H1 (cell line): Measurements from ENCODE around the gene ARHGAP15. TPM values are rescaled to one million over a fixed set of nuclear protein-coding genes. Genes with fewer than 3 reads are reported as not detected.

Experiments used
- CTCF ChIA-PET: fragments of 300-600 bp; sonication (Branson Sonifier 250); formaldehyde crosslinking; loops from one replicate; lab custom pipeline; 2021; ENCODE audit not compliant: partially characterized antibody; lab: Charles Lee
- POLR2A ChIA-PET: fragments of 300-600 bp; sonication (Branson Sonifier 250); formaldehyde crosslinking; loops from one replicate; lab custom pipeline; 2021; ENCODE audit warnings: inconsistent platforms; ENCODE audit not compliant: partially characterized antibody; lab: Charles Lee
- DNase-seq, 2 experiments: peaks; one replicate each; pipeline versions ENCODE4 v3.0.0 to v3.0.0-alpha.2; 2010 to 2022; ENCODE audit warnings: low spot score in 2 of 2, low read depth in 1 of 2, mixed read lengths in 1 of 2
- FAIRE-seq: peaks from 2 replicates; lab custom pipeline; 2011; peaks lifted over from hg19 to GRCh38; lab: Jason Lieb, UNC
- H2AFZ ChIP-seq: 2 replicates; pipeline ENCODE4 v1.8.1; 2012; ENCODE audit warnings: low read length, inconsistent platforms
- H2AK5ac ChIP-seq: 2 replicates; pipeline ENCODE4 v1.6.1; 2013; ENCODE audit warnings: low read depth, low read length
- H2BK120ac ChIP-seq: replicated peaks from 2 replicates; pipeline ENCODE3; 2013; ENCODE audit warnings: low read depth, low read length, inconsistent platforms
- H2BK12ac ChIP-seq: 2 replicates; pipeline ENCODE4 v1.6.1; 2013; ENCODE audit warnings: low read depth, low read length
- H2BK15ac ChIP-seq: 2 replicates; pipeline ENCODE4 v1.6.1; 2013; ENCODE audit warnings: low read length
- H2BK20ac ChIP-seq: 2 replicates; pipeline ENCODE4 v1.6.1; 2013; ENCODE audit warnings: low read length
- H2BK5ac ChIP-seq: 2 replicates; pipeline ENCODE4 v1.6.1; 2013; ENCODE audit warnings: low read depth, low read length
- H3K14ac ChIP-seq: 2 replicates; pipeline ENCODE4 v1.6.1; 2013; ENCODE audit warnings: inconsistent platforms; ENCODE audit not compliant: insufficient read length
- H3K18ac ChIP-seq: 2 replicates; pipeline ENCODE4 v1.6.1; 2013; ENCODE audit warnings: low read length; ENCODE audit errors: extremely low read depth
- H3K23ac ChIP-seq: 2 replicates; pipeline ENCODE4 v1.6.1; 2013; ENCODE audit warnings: inconsistent platforms; ENCODE audit not compliant: insufficient read length
- H3K23me2 ChIP-seq: 2 replicates; pipeline ENCODE4 v1.6.1; 2013; ENCODE audit warnings: low read depth, low read length
- H3K27ac ChIP-seq: 2 replicates; pipeline ENCODE4 v1.6.1; 2011; ENCODE audit warnings: low read depth, low read length, inconsistent platforms
- H3K27me3 ChIP-seq, 4 experiments: replicated peaks in 1 of 4; 1 replicate in 1 of 4; 2 replicates in 3 of 4; pipeline versions ENCODE4 v1.6.1 to v1.8.1; 2011 to 2013; ENCODE audit warnings: low read length in 3 of 4, mild to moderate bottlenecking in 3 of 4, inconsistent platforms in 2 of 4, mixed read lengths in 2 of 4, moderate library complexity in 1 of 4; ENCODE audit not compliant: control insufficient read depth in 3 of 4, insufficient read depth in 3 of 4; ENCODE audit errors: extremely low read depth in 1 of 4
- H3K36me3 ChIP-seq, 4 experiments: 2 replicates each; pipeline versions ENCODE4 v1.6.1 to v1.8.1; 2011 to 2013; ENCODE audit warnings: mild to moderate bottlenecking in 4 of 4, low read length in 3 of 4, moderate library complexity in 2 of 4, control low read depth in 1 of 4, inconsistent platforms in 1 of 4; ENCODE audit not compliant: insufficient read depth in 4 of 4, control insufficient read depth in 2 of 4
- H3K4ac ChIP-seq: replicated peaks from 2 replicates; pipeline ENCODE3; 2013; ENCODE audit warnings: low read length, low read depth, mixed read lengths, inconsistent platforms; ENCODE audit not compliant: insufficient read length
- H3K4me1 ChIP-seq, 4 experiments: replicated peaks in 1 of 4; 1 replicate in 1 of 4; 2 replicates in 3 of 4; pipeline versions ENCODE4 v1.6.1 to v1.8.1; 2011 to 2013; ENCODE audit warnings: low read length in 3 of 4, inconsistent platforms in 2 of 4, mixed read lengths in 1 of 4; ENCODE audit not compliant: insufficient read depth in 4 of 4, control insufficient read depth in 3 of 4
- H3K4me2 ChIP-seq, 2 experiments: 2 replicates each; pipeline versions ENCODE4 v1.6.1 to v1.8.1; 2011 to 2013; ENCODE audit warnings: low read depth in 2 of 2, low read length in 2 of 2, control low read depth in 1 of 2, inconsistent platforms in 1 of 2, mild to moderate bottlenecking in 1 of 2; ENCODE audit not compliant: insufficient read depth in 1 of 2
- H3K4me3 ChIP-seq, 4 experiments: fragments of 200-600, 300-600 bp in 1 of 4; sonication (generic), shearing (Covaris generic), sonication (Bioruptor Twin) in 1 of 4; 2 replicates each; pipeline versions ENCODE4 v1.5.1 to v1.8.1; 2011 to 2016; ENCODE audit warnings: low read length in 4 of 4, low read depth in 3 of 4, control low read depth in 2 of 4, inconsistent platforms in 2 of 4, mild to moderate bottlenecking in 2 of 4, mixed read lengths in 1 of 4, moderate library complexity in 1 of 4; ENCODE audit not compliant: insufficient read depth in 2 of 4; ENCODE audit errors: extremely low read depth in 1 of 4
- H3K56ac ChIP-seq: replicated peaks from 2 replicates; pipeline ENCODE3; 2013; ENCODE audit warnings: low read depth, mild to moderate bottlenecking, mixed read lengths, low read length, inconsistent platforms; ENCODE audit not compliant: insufficient read length
- H3K79me1 ChIP-seq: 2 replicates; pipeline ENCODE4 v1.6.1; 2013; ENCODE audit warnings: low read depth, low read length, control low read depth
- H3K79me2 ChIP-seq, 2 experiments: 2 replicates each; pipeline versions ENCODE4 v1.6.1 to v1.8.1; 2012 to 2013; ENCODE audit warnings: low read length in 2 of 2, mild to moderate bottlenecking in 2 of 2, inconsistent platforms in 1 of 2; ENCODE audit not compliant: insufficient read depth in 2 of 2, control insufficient read depth in 1 of 2
- H3K9ac ChIP-seq, 4 experiments: replicated peaks in 1 of 4; 1 replicate in 1 of 4; 2 replicates in 3 of 4; pipeline versions ENCODE4 v1.6.1 to v1.8.1; 2011 to 2013; ENCODE audit warnings: low read depth in 3 of 4, low read length in 3 of 4, control low read depth in 2 of 4, mild to moderate bottlenecking in 2 of 4, moderate library complexity in 2 of 4, inconsistent platforms in 1 of 4; ENCODE audit errors: extremely low read depth in 1 of 4
- H3K9me3 ChIP-seq, 2 experiments: 2 replicates each; pipeline versions ENCODE4 v1.6.1 to v1.8.1; 2012 to 2013; ENCODE audit warnings: mild to moderate bottlenecking in 2 of 2, moderate library complexity in 2 of 2, control low read depth in 1 of 2, inconsistent platforms in 1 of 2, low read depth in 1 of 2, low read length in 1 of 2, mixed read lengths in 1 of 2; ENCODE audit not compliant: insufficient read depth in 2 of 2
- H4K20me1 ChIP-seq, 2 experiments: replicated peaks in 1 of 2; 2 replicates each; pipeline versions ENCODE3 to v1.8.1; 2011 to 2013; ENCODE audit warnings: inconsistent platforms in 2 of 2, low read length in 2 of 2, mild to moderate bottlenecking in 1 of 2; ENCODE audit not compliant: insufficient read depth in 2 of 2, control insufficient read depth in 1 of 2
- H4K5ac ChIP-seq: 2 replicates; pipeline ENCODE4 v1.6.1; 2013; ENCODE audit warnings: low read length, low read depth, mixed read lengths, inconsistent platforms; ENCODE audit not compliant: insufficient read length
- H4K8ac ChIP-seq: 2 replicates; pipeline ENCODE4 v1.8.0; 2013; ENCODE audit warnings: mild to moderate bottlenecking, moderate library complexity, low read length, inconsistent platforms; ENCODE audit not compliant: insufficient read depth; ENCODE audit errors: extremely low read depth
- H4K91ac ChIP-seq: replicated peaks from 2 replicates; pipeline ENCODE3; 2013; ENCODE audit warnings: low read length, mixed read lengths, inconsistent platforms; ENCODE audit not compliant: insufficient read length
- CEBPB ChIP-seq: IDR thresholded peaks from 2 replicates; pipeline ENCODE4 v1.6.1; 2012; ENCODE audit warnings: low read depth, low read length
- CTBP2 ChIP-seq: IDR thresholded peaks from 2 replicates; pipeline ENCODE4 v1.7.0; 2011; ENCODE audit warnings: borderline replicate concordance, mild to moderate bottlenecking, moderate library complexity, mixed read lengths, low read length; ENCODE audit not compliant: insufficient read depth, insufficient read length
- EP300 ChIP-seq, 2 experiments: IDR thresholded peaks; 1 replicate in 1 of 2; 2 replicates in 1 of 2; pipeline ENCODE4 v1.6.1; 2011 to 2012; ENCODE audit warnings: low read depth in 2 of 2, low read length in 2 of 2, mild to moderate bottlenecking in 2 of 2, borderline replicate concordance in 1 of 2, inconsistent platforms in 1 of 2, moderate library complexity in 1 of 2
- HDAC2 ChIP-seq, 2 experiments: fragments of 300-600 bp in 1 of 2; sonication (generic) in 1 of 2; IDR thresholded peaks; 2 replicates each; pipeline ENCODE4 v1.6.1; 2011 to 2012; ENCODE audit warnings: low read depth in 2 of 2, low read length in 2 of 2, mild to moderate bottlenecking in 2 of 2, moderate library complexity in 2 of 2, borderline replicate concordance in 1 of 2, inconsistent platforms in 1 of 2
- HDAC6 ChIP-seq: IDR thresholded peaks from one replicate; pipeline ENCODE4 v1.7.1; 2012; ENCODE audit warnings: low read depth, mild to moderate bottlenecking, inconsistent platforms, low read length, moderate library complexity
- MAFK ChIP-seq: IDR thresholded peaks from 2 replicates; pipeline ENCODE4 v1.6.1; 2012; ENCODE audit warnings: low read depth, mild to moderate bottlenecking, improper control_type of control experiment, low read length
- NANOG ChIP-seq: IDR thresholded peaks from 2 replicates; pipeline ENCODE4 v1.6.1; 2011; ENCODE audit warnings: low read length, low read depth, mild to moderate bottlenecking, inconsistent platforms; ENCODE audit not compliant: insufficient read depth, poor library complexity, severe bottlenecking
- NRF1 ChIP-seq: IDR thresholded peaks from 2 replicates; pipeline ENCODE4 v1.6.1; 2011; ENCODE audit warnings: mild to moderate bottlenecking, low read depth, low read length, improper control_type of control experiment
- POLR2A ChIP-seq, 2 experiments: IDR thresholded peaks; 1 replicate in 1 of 2; 2 replicates in 1 of 2; pipeline ENCODE4 v1.6.1; 2011; ENCODE audit warnings: low read depth in 2 of 2, low read length in 2 of 2, mild to moderate bottlenecking in 2 of 2; ENCODE audit errors: control extremely low read depth in 1 of 2
- POLR2AphosphoS5 ChIP-seq: IDR thresholded peaks from 2 replicates; pipeline ENCODE4 v1.6.1; 2011; ENCODE audit warnings: low read depth, low read length
- POU5F1 ChIP-seq: IDR thresholded peaks from 2 replicates; pipeline ENCODE4 v1.6.1; 2011; ENCODE audit warnings: low read depth, mild to moderate bottlenecking, low read length, moderate library complexity
- SIN3A ChIP-seq, 2 experiments: IDR thresholded peaks in 1 of 2; conservative IDR thresholded peaks in 1 of 2; 2 replicates each; pipeline ENCODE4 v1.6.1; 2011 to 2012; ENCODE audit warnings: low read length in 2 of 2, improper control_type of control experiment in 1 of 2, low read depth in 1 of 2, mild to moderate bottlenecking in 1 of 2
- SP1 ChIP-seq: IDR thresholded peaks from 2 replicates; pipeline ENCODE4 v1.6.1; 2011; ENCODE audit warnings: low read depth, low read length
- TBP ChIP-seq: IDR thresholded peaks from 2 replicates; pipeline ENCODE4 v1.6.1; 2011; ENCODE audit warnings: low read depth, low read length, improper control_type of control experiment
- WGBS, 2 experiments: shearing (Covaris generic) in 1 of 2; methylation state at CpG; one replicate each; pipeline versions ENCODE4 v1.1.6 to v1.1.7; 2013 to 2015; ENCODE audit warnings: low lambda C conversion rate in 2 of 2, mixed read lengths in 2 of 2, inconsistent platforms in 1 of 2, low coverage in 1 of 2, missing lambda C conversion rate in 1 of 2; ENCODE audit not compliant: insufficient replicate concordance in 2 of 2, insufficient coverage in 1 of 2, insufficient read length in 1 of 2; ENCODE audit errors: extremely low coverage in 1 of 2, missing lambda C conversion rate in 1 of 2; 5-methylcytosine and 5-hydroxymethylcytosine counted together
- polyA plus RNA-seq, 7 experiments: library from polyadenylated mRNA; depleted of rRNA in 3 of 7; stranded (reverse) in 5 of 7; unstranded in 2 of 7; fragments of >200 nt in 5 of 7; fragments of 200-250 nt in 2 of 7; gene quantifications; 1 replicate in 5 of 7; 2 replicates in 1 of 7; 4 replicates in 1 of 7; pipeline versions ENCODE4 v1.2.1 to v1.2.3, GENCODE V29; 2011 to 2013; ENCODE audit warnings: missing spikeins in 2 of 7, mixed read lengths in 2 of 7
- total RNA-seq: library from RNA; stranded (reverse); fragmentation: NEBNext Ultra II Directional; extraction: Animal tissue kit (Norgen Biotek cat#: 25700); gene quantifications from 2 replicates; pipeline ENCODE4 v1.2.1, GENCODE V29; 2021

The ARHGAP15 gene
- total and polyA plus RNA-seq, 2 of the 8 experiments (the other 6 are each of a cell fraction or from before 2014, with no cell fraction given) = not detected

DNA sequence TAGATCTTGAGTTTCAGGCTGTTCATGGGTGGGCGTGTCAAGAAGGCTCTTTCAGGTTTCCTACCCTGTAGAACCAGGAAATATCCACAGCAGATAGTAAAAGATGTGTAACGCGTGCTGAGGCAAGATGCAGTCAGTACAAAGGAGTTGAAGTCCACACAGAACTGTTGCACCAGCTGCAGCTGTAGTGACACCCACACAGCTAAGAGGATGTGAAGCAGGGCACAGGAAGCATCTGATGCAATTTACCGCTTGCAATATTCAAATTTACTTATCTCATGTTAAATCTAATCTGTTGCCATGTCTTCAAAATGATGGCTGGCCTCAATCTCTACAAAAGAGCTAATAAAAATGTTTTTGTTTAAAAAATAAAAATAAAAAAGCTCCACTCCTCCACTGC is 132.8 kb downstream of the ARHGAP15 start:
- ChIA-PET CTCF (interaction anchor here (0.6 to 7.9 kb wide), 20 partner anchors 10 to 572 kb away, joined by 3 to 164 read pairs (median 4); no protein-coding TSS in a partner anchor), POLR2A (interaction anchor here (0.7 kb wide), 1 partner anchor 104 kb away, joined by 4 read pairs; no protein-coding TSS in a partner anchor)
- Histone ChIP-seq H4K8ac (no peak overlapping the region), H3K23me2 (no peaks in the 10 kb centered on the region; the same call in 1 of the 2 replicates), H3K18ac (no peak overlapping the region), H3K9ac (no peak overlapping the region), H3K27me3 (peaks cover 0 to 1% (median 0%) of the 10 kb centered on the region in 4 experiments; a peak in 1 of 7 replicates), H3K4me1 (peaks cover 0 to 4% (median 0%) of the 10 kb centered on the region in 4 experiments; a peak in 1 of 7 replicates), H3K23ac (no peak overlapping the region), H4K5ac (no peak overlapping the region), H2BK20ac (no peak overlapping the region), H3K27ac (no peak overlapping the region), H4K20me1 (no peaks in the 10 kb centered on the region), H3K9me3 (no peaks in the 10 kb centered on the region), H3K79me1 (no peaks in the 10 kb centered on the region), H3K36me3 (no peaks in the 10 kb centered on the region), H2AK5ac (no peak overlapping the region), H2BK5ac (no peak overlapping the region), H3K79me2 (no peaks in the 10 kb centered on the region), H3K14ac (no peak overlapping the region), H3K4ac (no peak overlapping the region), H3K4me2 (no peak overlapping the region), H3K56ac (no peak overlapping the region), H2BK12ac (no peak overlapping the region), H2AFZ (no peak overlapping the region), H2BK15ac (no peak overlapping the region), H3K4me3 (no peak overlapping the region), H4K91ac (no peak overlapping the region), H2BK120ac (no peak overlapping the region)
- FAIRE-seq (no peak), DNase-seq (no peak)
- 98% methylated on average over 4 of the region's 4 CpGs; no CpG with 5 or more reads in 1 of the 2 experiments for WGBS, 2 experiments
- TF ChIP-seq CEBPB (no peak), TBP (no peak), CTBP2 (no peak), SIN3A (conservative IDR thresholded peaks at IDR 0.05 in 1 of 2, IDR thresholded peaks at IDR 0.05 in 1 of 2; ENCODE audit: low read depth in 1 of 2, low read length in 2 of 2) (no peak), NRF1 (no peak), POLR2AphosphoS5 (no peak), MAFK (no peak), HDAC6 (no peak), NANOG (no peak), POU5F1 (no peak), EP300 (IDR thresholded peaks at IDR 0.05; ENCODE audit: borderline replicate concordance in 1 of 2, low read depth in 2 of 2, low read length in 2 of 2) (no peak), HDAC2 (IDR thresholded peaks at IDR 0.05; ENCODE audit: borderline replicate concordance in 1 of 2, low read depth in 2 of 2, low read length in 2 of 2) (no peak), SP1 (no peak), POLR2A (IDR thresholded peaks at IDR 0.05; ENCODE audit: control extremely low read depth in 1 of 2, low read depth in 2 of 2, low read length in 2 of 2) (no peak)
